ENCODE measurements around the gene LRRC37B. TPM values are rescaled to one million over a fixed set of nuclear protein-coding genes. Genes with fewer than 3 reads are reported as not detected.
"Not testable (repeated sequence)": the region's sequence is repeated elsewhere in the genome, so short reads cannot be mapped to it uniquely, and the experiment has no call there.

The LRRC37B gene
- polyA plus RNA-seq, 1 donor from 2014 or later: 39.6 TPM

DNA sequence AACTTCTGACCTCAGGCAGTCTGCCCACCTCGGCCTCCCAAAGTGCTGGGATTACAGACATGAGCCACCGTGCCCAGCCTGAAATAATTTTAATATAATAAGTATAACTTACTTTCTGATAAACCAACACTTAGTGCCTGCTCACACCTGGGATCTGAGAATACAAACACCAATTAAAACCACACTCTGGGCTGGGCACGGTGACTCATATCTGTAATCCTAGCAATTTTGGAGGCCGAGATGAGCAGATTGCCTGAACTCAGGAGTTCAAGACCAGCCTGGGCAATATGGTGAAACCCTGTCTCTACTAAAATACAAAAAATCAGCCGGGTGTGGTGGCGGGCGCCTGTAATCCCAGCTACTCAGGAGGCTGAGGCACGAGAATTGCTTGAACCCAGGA, 15.4 kb upstream of the LRRC37B start:
- H3K27ac ChIP-seq (ENCODE audit: low read length); H3K4me3 ChIP-seq (ENCODE audit: low read length); H3K36me3 ChIP-seq (ENCODE audit: insufficient read depth, low read length); H3K79me2 ChIP-seq (replicated peaks; ENCODE audit: insufficient read depth, low read length); H3K9ac ChIP-seq (ENCODE audit: low read length); H3K9me2 ChIP-seq (ENCODE audit: insufficient read depth, low read length); H3K4me2 ChIP-seq (ENCODE audit: low read length); H2AFZ ChIP-seq (ENCODE audit: low read depth, low read length); H3K9me3 ChIP-seq (ENCODE audit: low read length); H4K20me1 ChIP-seq (ENCODE audit: insufficient read depth); H3K27me3 ChIP-seq (ENCODE audit: insufficient read depth, low read depth, low read length); H3F3A ChIP-seq (ENCODE audit: insufficient read depth, low read length, poor library complexity, severe bottlenecking): not testable (repeated sequence)

DNA sequence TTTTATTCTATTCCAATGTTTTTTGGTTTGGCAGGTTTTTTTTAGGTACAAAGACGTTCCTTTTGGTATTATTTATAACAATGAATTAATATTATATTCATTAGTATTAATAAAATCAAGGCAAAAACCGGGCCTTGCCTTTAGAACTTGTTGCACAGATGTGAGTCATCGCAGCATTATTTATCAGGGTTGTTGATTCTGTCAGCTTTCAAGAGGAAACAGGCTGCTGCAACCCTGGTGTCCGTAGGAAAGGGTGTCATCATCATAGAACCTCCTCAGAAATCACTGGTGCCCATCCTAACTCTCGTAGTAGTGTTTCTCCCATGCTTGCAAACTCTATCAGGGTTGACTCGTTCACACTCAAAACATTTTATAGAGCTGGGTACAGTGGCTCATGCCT, 10.2 kb upstream of the LRRC37B start:
- no peaks in the 10 kb centered on the region for H3F3A ChIP-seq (ENCODE audit: insufficient read depth, low read length, poor library complexity, severe bottlenecking)
- H3K4me2 ChIP-seq (ENCODE audit: low read length): no peak overlapping the region
- no peak overlapping the region for H2AFZ ChIP-seq (ENCODE audit: low read depth, low read length)
- H3K9ac ChIP-seq (ENCODE audit: low read length): no peak overlapping the region
- no peak overlapping the region for H3K4me3 ChIP-seq (ENCODE audit: low read length)
- H3K36me3 ChIP-seq (ENCODE audit: insufficient read depth, low read length): no peaks in the 10 kb centered on the region
- H3K79me2 ChIP-seq (replicated peaks; ENCODE audit: insufficient read depth, low read length): no peaks in the 10 kb centered on the region
- no peaks in the 10 kb centered on the region for H3K27me3 ChIP-seq (ENCODE audit: insufficient read depth, low read depth, low read length)
- H3K27ac ChIP-seq (ENCODE audit: low read length): no peak overlapping the region
- no peaks in the 10 kb centered on the region for H3K9me2 ChIP-seq (ENCODE audit: insufficient read depth, low read length)
- H4K20me1 ChIP-seq (ENCODE audit: insufficient read depth): no peaks in the 10 kb centered on the region
- H3K9me3 ChIP-seq (ENCODE audit: low read length): no peaks in the 10 kb centered on the region
- TF ChIP-seq, protein P1, sequence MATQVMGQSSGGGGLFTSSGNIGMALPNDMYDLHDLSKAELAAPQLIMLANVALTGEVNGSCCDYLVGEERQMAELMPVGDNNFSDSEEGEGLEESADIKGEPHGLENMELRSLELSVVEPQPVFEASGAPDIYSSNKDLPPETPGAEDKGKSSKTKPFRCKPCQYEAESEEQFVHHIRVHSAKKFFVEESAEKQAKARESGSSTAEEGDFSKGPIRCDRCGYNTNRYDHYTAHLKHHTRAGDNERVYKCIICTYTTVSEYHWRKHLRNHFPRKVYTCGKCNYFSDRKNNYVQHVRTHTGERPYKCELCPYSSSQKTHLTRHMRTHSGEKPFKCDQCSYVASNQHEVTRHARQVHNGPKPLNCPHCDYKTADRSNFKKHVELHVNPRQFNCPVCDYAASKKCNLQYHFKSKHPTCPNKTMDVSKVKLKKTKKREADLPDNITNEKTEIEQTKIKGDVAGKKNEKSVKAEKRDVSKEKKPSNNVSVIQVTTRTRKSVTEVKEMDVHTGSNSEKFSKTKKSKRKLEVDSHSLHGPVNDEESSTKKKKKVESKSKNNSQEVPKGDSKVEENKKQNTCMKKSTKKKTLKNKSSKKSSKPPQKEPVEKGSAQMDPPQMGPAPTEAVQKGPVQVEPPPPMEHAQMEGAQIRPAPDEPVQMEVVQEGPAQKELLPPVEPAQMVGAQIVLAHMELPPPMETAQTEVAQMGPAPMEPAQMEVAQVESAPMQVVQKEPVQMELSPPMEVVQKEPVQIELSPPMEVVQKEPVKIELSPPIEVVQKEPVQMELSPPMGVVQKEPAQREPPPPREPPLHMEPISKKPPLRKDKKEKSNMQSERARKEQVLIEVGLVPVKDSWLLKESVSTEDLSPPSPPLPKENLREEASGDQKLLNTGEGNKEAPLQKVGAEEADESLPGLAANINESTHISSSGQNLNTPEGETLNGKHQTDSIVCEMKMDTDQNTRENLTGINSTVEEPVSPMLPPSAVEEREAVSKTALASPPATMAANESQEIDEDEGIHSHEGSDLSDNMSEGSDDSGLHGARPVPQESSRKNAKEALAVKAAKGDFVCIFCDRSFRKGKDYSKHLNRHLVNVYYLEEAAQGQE (IDR thresholded peaks at IDR 0.05; ENCODE audit: borderline replicate concordance): no peak
- TF ChIP-seq EP300 (conservative IDR thresholded peaks at IDR 0.05; ENCODE audit: poor library complexity, severe bottlenecking) (no peak), TAF1 (IDR thresholded peaks at IDR 0.05; ENCODE audit: low read depth) (no peak), POLR2AphosphoS5 (IDR thresholded peaks at IDR 0.05) (no peak), EZH2 (IDR thresholded peaks at IDR 0.05; ENCODE audit: borderline replicate concordance, insufficient read depth, low read length, poor library complexity, severe bottlenecking) (no peak), CTCF (IDR thresholded peaks at IDR 0.05; ENCODE audit: poor library complexity, severe bottlenecking) (no peak), MXI1 (conservative IDR thresholded peaks at IDR 0.05; ENCODE audit: poor library complexity, severe bottlenecking) (no peak), SMC3 (conservative IDR thresholded peaks at IDR 0.05; ENCODE audit: poor library complexity) (no peak), RAD21 (conservative IDR thresholded peaks at IDR 0.05) (no peak)
